Hepatocyte (in vitro differentiated cells): ENCODE results near the gene CCNI.

Experiments used
- CTCF ChIP-seq: fragments of 200-600 bp; sonication (generic); IDR thresholded peaks from 2 replicates; pipeline ENCODE4 v1.5.1; 2016; ENCODE audit warnings: antibody characterized with exemption, mild to moderate bottlenecking; ENCODE audit not compliant: poor library complexity
- EZH2 ChIP-seq: fragments of 200-600 bp; sonication (generic); IDR thresholded peaks from 2 replicates; pipeline ENCODE4 v1.6.1; 2016; ENCODE audit warnings: antibody characterized with exemption, mild to moderate bottlenecking, borderline replicate concordance

GRCh38 chr4:77012726-77013125 is 63.1 kb downstream of the CCNI start:
- TF ChIP-seq CTCF (no peak), EZH2 (no peak)
